Measurements from ENCODE around the gene TTYH2. TPM values are rescaled to one million over a fixed set of nuclear protein-coding genes. Genes with fewer than 3 reads are reported as not detected.

Gene TTYH2
- total RNA-seq, 1 donor from 2014 or later, result 6.8 TPM

GRCh38 chr17:74231928-74232907 lies 18.8 kb downstream of the TTYH2 start:
- no peak overlapping the region for H3K4me3 Mint-ChIP-seq (ENCODE audit: unreplicated experiment)
- no peak for DNase-seq (ENCODE audit: low spot score)
- H3K27me3 Mint-ChIP-seq (ENCODE audit: unreplicated experiment), result peaks cover 3% of the 10 kb centered on the region
- H3K9me3 Mint-ChIP-seq (ENCODE audit: unreplicated experiment), result no peaks in the 10 kb centered on the region
- no peak for TF ChIP-seq CTCF (IDR thresholded peaks at IDR 0.05; ENCODE audit: unreplicated experiment)
- no peak overlapping the region for H3K27ac Mint-ChIP-seq (ENCODE audit: unreplicated experiment)
- H3K4me1 Mint-ChIP-seq (ENCODE audit: unreplicated experiment), result peaks cover 9% of the 10 kb centered on the region
- H3K36me3 Mint-ChIP-seq (ENCODE audit: low read depth, unreplicated experiment), result no peaks in the 10 kb centered on the region

- peaks cover 6% of the 10 kb centered on the region for H3K4me1 Mint-ChIP-seq (ENCODE audit: unreplicated experiment)
- no peak overlapping the region for H3K4me3 Mint-ChIP-seq (ENCODE audit: unreplicated experiment)
- no peaks in the 10 kb centered on the region for H3K36me3 Mint-ChIP-seq (ENCODE audit: low read depth, unreplicated experiment)
- DNase-seq (ENCODE audit: low spot score), result no peak
- H3K27me3 Mint-ChIP-seq (ENCODE audit: unreplicated experiment), result peaks cover 3% of the 10 kb centered on the region
- no peak for TF ChIP-seq CTCF (IDR thresholded peaks at IDR 0.05; ENCODE audit: unreplicated experiment)
- H3K27ac Mint-ChIP-seq (ENCODE audit: unreplicated experiment), result no peak overlapping the region
- H3K9me3 Mint-ChIP-seq (ENCODE audit: unreplicated experiment), result no peaks in the 10 kb centered on the region
Measured at GRCh38 chr17:74233937-74234336, 20.6 kb downstream of the TTYH2 start.

DNA sequence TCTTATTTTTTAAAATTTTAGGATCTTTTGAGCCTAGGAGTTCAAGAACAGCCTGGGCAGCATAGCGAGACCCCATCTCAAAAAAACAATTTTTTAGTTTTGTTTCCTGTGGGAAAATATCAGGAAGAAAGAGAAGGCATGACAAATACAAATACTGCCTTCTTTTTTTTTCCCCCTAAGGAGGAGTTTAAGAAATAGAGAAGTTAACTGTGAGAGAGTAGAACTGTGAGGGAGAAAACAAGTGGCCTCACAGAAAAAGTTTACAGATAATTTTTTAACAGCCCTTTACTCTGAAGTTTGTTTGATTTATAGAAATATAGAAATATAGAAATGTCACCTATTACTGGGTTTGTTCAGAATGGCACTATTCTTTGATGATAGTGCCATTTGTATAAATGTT lies 21.1 kb downstream of the TTYH2 start:
- no peak overlapping the region for H3K27ac Mint-ChIP-seq (ENCODE audit: unreplicated experiment)
- H3K9me3 Mint-ChIP-seq (ENCODE audit: unreplicated experiment), result no peaks in the 10 kb centered on the region
- H3K4me3 Mint-ChIP-seq (ENCODE audit: unreplicated experiment), result no peak overlapping the region
- TF ChIP-seq CTCF (IDR thresholded peaks at IDR 0.05; ENCODE audit: unreplicated experiment), result no peak
- no peak for DNase-seq (ENCODE audit: low spot score)
- H3K36me3 Mint-ChIP-seq (ENCODE audit: low read depth, unreplicated experiment), result no peaks in the 10 kb centered on the region
- peaks cover 6% of the 10 kb centered on the region for H3K4me1 Mint-ChIP-seq (ENCODE audit: unreplicated experiment)
- peaks cover 3% of the 10 kb centered on the region for H3K27me3 Mint-ChIP-seq (ENCODE audit: unreplicated experiment)

GRCh38 chr17:74235040-74235581 lies 21.7 kb downstream of the TTYH2 start:
- Mint-ChIP-seq H3K9me3 (ENCODE audit: unreplicated experiment) (no peaks in the 10 kb centered on the region), H3K27me3 (ENCODE audit: unreplicated experiment) (peaks cover 3% of the 10 kb centered on the region), H3K27ac (ENCODE audit: unreplicated experiment) (no peak overlapping the region), H3K4me3 (ENCODE audit: unreplicated experiment) (no peak overlapping the region), H3K4me1 (ENCODE audit: unreplicated experiment) (peaks cover 6% of the 10 kb centered on the region), H3K36me3 (ENCODE audit: low read depth, unreplicated experiment) (no peaks in the 10 kb centered on the region)
- no peak for DNase-seq (ENCODE audit: low spot score)
- TF ChIP-seq CTCF (IDR thresholded peaks at IDR 0.05; ENCODE audit: unreplicated experiment), result no peak

GRCh38 chr17:74235911-74236371 lies 22.6 kb downstream of the TTYH2 start:
- Mint-ChIP-seq H3K4me1 (ENCODE audit: unreplicated experiment) (peaks cover 6% of the 10 kb centered on the region), H3K27me3 (ENCODE audit: unreplicated experiment) (peaks cover 4% of the 10 kb centered on the region), H3K36me3 (ENCODE audit: low read depth, unreplicated experiment) (no peaks in the 10 kb centered on the region), H3K4me3 (ENCODE audit: unreplicated experiment) (no peak overlapping the region), H3K9me3 (ENCODE audit: unreplicated experiment) (no peaks in the 10 kb centered on the region), H3K27ac (ENCODE audit: unreplicated experiment) (no peak overlapping the region)
- no peak for TF ChIP-seq CTCF (IDR thresholded peaks at IDR 0.05; ENCODE audit: unreplicated experiment)
- DNase-seq (ENCODE audit: low spot score), result no peak
